Thoracic aorta (tissue), 2 donors: ENCODE results near the gene SIGLEC9. TPM values are rescaled to one million over a fixed set of nuclear protein-coding genes. Genes with fewer than 3 reads are reported as not detected.
A peak's percentile ranks its signal among the peaks of the same experiment; 100 is the strongest.

Experiments
- ATAC-seq: fragments of 150-250 bp; one replicate; pipeline ENCODE4 v1.8.0; 2017; ENCODE audit warnings: low read depth; ENCODE audit not compliant: insufficient number of reproducible peaks, low FRiP score
- DNase-seq: peaks from one replicate; pipeline ENCODE4 v3.0.0-alpha.2; 2020; ENCODE audit warnings: low spot score
- H3K27ac ChIP-seq, 2 donors: fragments of 200-600 bp; sonication (generic); 1 replicate in 1 of 2; 2 replicates in 1 of 2; pipeline ENCODE4 v1.5.1; 2016; ENCODE audit warnings: mild to moderate bottlenecking in 2 of 2, moderate library complexity in 2 of 2
- H3K27me3 ChIP-seq: fragments of 200-600 bp; sonication (generic); replicated peaks from 2 replicates; pipeline ENCODE4 v1.6.0; 2016; ENCODE audit warnings: mild to moderate bottlenecking; ENCODE audit not compliant: insufficient read depth
- H3K36me3 ChIP-seq: fragments of 200-600 bp; sonication (generic); one replicate; pipeline ENCODE4 v1.5.1; 2016
- H3K4me1 ChIP-seq, 2 donors: fragments of 200-600 bp; sonication (generic); 1 replicate in 1 of 2; 2 replicates in 1 of 2; pipeline versions ENCODE4 v1.5.1 to v1.6.0; 2016; ENCODE audit warnings: low read depth in 2 of 2, mild to moderate bottlenecking in 1 of 2; ENCODE audit not compliant: control insufficient read depth in 1 of 2
- H3K4me3 ChIP-seq: fragments of 200-600 bp; sonication (generic); 2 replicates; pipeline ENCODE4 v1.5.1; 2016; ENCODE audit warnings: mild to moderate bottlenecking
- H3K9me3 ChIP-seq: fragments of 200-600 bp; sonication (generic); 2 replicates; pipeline ENCODE4 v1.5.1; 2016
- CTCF ChIP-seq: fragments of 200-600 bp; sonication (generic); IDR thresholded peaks from one replicate; pipeline ENCODE4 v1.5.1; 2019; ENCODE audit warnings: antibody characterized with exemption
- total RNA-seq, 2 donors: library from RNA; depleted of rRNA; stranded (reverse); fragments of >200 nt; gene quantifications; one replicate each; pipeline versions ENCODE4 v1.1.0 to v1.2.3, GENCODE V29; 2016

Gene SIGLEC9
- total RNA-seq, 2 donors from 2014 or later = 13.1 to 15.2 TPM

GRCh38 chr19:51091895-51092873 is 32.5 kb upstream of the SIGLEC9 start:
- Histone ChIP-seq H3K9me3 (no peaks in the 10 kb centered on the region), H3K36me3 (no peaks in the 10 kb centered on the region), H3K4me1 (no peaks in the 10 kb centered on the region), H3K27me3 (no peaks in the 10 kb centered on the region), H3K4me3 (no peak overlapping the region), H3K27ac (no peak overlapping the region)
- no peak for TF ChIP-seq CTCF
- no peak for ATAC-seq
- no peak for DNase-seq

GRCh38 chr19:51093101-51093500 is 31.6 kb upstream of the SIGLEC9 start:
- H3K9me3 ChIP-seq = no peaks in the 10 kb centered on the region

GRCh38 chr19:51093510-51094345 is 31.0 kb upstream of the SIGLEC9 start:
- Histone ChIP-seq H3K4me1 (no peaks in the 10 kb centered on the region), H3K9me3 (no peaks in the 10 kb centered on the region), H3K27me3 (no peaks in the 10 kb centered on the region), H3K4me3 (no peak overlapping the region), H3K36me3 (no peaks in the 10 kb centered on the region), H3K27ac (no peak overlapping the region)
- no peak for TF ChIP-seq CTCF
- DNase-seq = no peak
- no peak for ATAC-seq

More at GRCh38 chr19:51093101-51093500, 31.6 kb upstream of the SIGLEC9 start:
- ATAC-seq (no peak), DNase-seq (no peak)
- Histone ChIP-seq H3K27ac (no peak overlapping the region), H3K4me3 (no peak overlapping the region), H3K27me3 (no peaks in the 10 kb centered on the region), H3K4me1 (no peaks in the 10 kb centered on the region), H3K36me3 (no peaks in the 10 kb centered on the region)
- no peak for TF ChIP-seq CTCF

- no peaks in the 10 kb centered on the region for H3K36me3 ChIP-seq
- H3K27me3 ChIP-seq = no peaks in the 10 kb centered on the region
- H3K27ac ChIP-seq = no peak overlapping the region
- no peaks in the 10 kb centered on the region for H3K9me3 ChIP-seq
- no peaks in the 10 kb centered on the region for H3K4me1 ChIP-seq
- DNase-seq (no peak), ATAC-seq (no peak)
- peak; percentile 31 for TF ChIP-seq CTCF
- H3K4me3 ChIP-seq = no peak overlapping the region
Observed at GRCh38 chr19:51094696-51095279, 29.9 kb upstream of the SIGLEC9 start.
